GM19397 (cell line): Measurements from ENCODE around the gene MYEOV.

ENCODE experiments used
- ATAC-seq: cut with Tn5 transposase; IDR thresholded peaks from one replicate; pipeline ENCODE4 v1.9.1; 2021; ENCODE audit warnings: mild to moderate bottlenecking, moderate library complexity; ENCODE audit not compliant: unreplicated experiment

The MYEOV gene

GRCh38 chr11:69314555-69314954, 20.6 kb downstream of the MYEOV start:
- no peak for ATAC-seq

- no peak for ATAC-seq
Observed at GRCh38 chr11:69316956-69317355, 23.0 kb downstream of the MYEOV start.

GRCh38 chr11:69317401-69318092, 23.6 kb downstream of the MYEOV start:
- ATAC-seq: no peak

- ATAC-seq: no peak
Observed at GRCh38 chr11:69318093-69318420, 24.1 kb downstream of the MYEOV start.

- no peak for ATAC-seq
Observed at GRCh38 chr11:69319255-69320106, 25.5 kb downstream of the MYEOV start.

GRCh38 chr11:69320326-69320725, 26.4 kb downstream of the MYEOV start:
- ATAC-seq: no peak

- no peak for ATAC-seq
Observed at GRCh38 chr11:69320756-69321741, 27.1 kb downstream of the MYEOV start.

GRCh38 chr11:69321877-69322361, 28.0 kb downstream of the MYEOV start:
- ATAC-seq: no peak

- no peak for ATAC-seq
Observed at GRCh38 chr11:69325446-69325845, 31.5 kb downstream of the MYEOV start.

- no peak for ATAC-seq
Observed at GRCh38 chr11:69326622-69327219, 32.8 kb downstream of the MYEOV start.

GRCh38 chr11:69327741-69328191, 33.8 kb downstream of the MYEOV start:
- ATAC-seq: no peak

- ATAC-seq: no peak
Observed at GRCh38 chr11:69328231-69328630, 34.3 kb downstream of the MYEOV start.

- no peak for ATAC-seq
Observed at GRCh38 chr11:69329581-69329980, 35.6 kb downstream of the MYEOV start.

- no peak for ATAC-seq
Observed at GRCh38 chr11:69330330-69330729, 36.4 kb downstream of the MYEOV start.

GRCh38 chr11:69333149-69333710, 39.3 kb downstream of the MYEOV start:
- no peak for ATAC-seq

GRCh38 chr11:69333879-69334278, 39.9 kb downstream of the MYEOV start:
- no peak for ATAC-seq

- no peak for ATAC-seq
Observed at GRCh38 chr11:69335007-69335780, 41.2 kb downstream of the MYEOV start.

- no peak for ATAC-seq
Observed at GRCh38 chr11:69335781-69336405, 41.9 kb downstream of the MYEOV start.

GRCh38 chr11:69337211-69337721, 43.3 kb downstream of the MYEOV start:
- no peak for ATAC-seq
